Gastrocnemius medialis (tissue), 4 donors: ENCODE data around the gene RAD51B. TPM values are rescaled to one million over a fixed set of nuclear protein-coding genes. Genes with fewer than 3 reads are reported as not detected.
A peak's percentile ranks its signal among the peaks of the same experiment; 100 is the strongest.

Experiments
- ATAC-seq, 2 donors: fragments of 150-250 bp; one replicate each; pipeline ENCODE4 v1.9.1; 2016
- DNase-seq, 2 donors: peaks; one replicate each; pipeline ENCODE4 v3.0.0-alpha.2; 2019
- H3K27ac ChIP-seq, 4 donors: fragments of 200-600 bp; sonication (generic); 1 replicate in 1 of 4; 2 replicates in 3 of 4; pipeline ENCODE4 v1.5.1; 2016 to 2018; ENCODE audit warnings: mild to moderate bottlenecking in 2 of 4, moderate library complexity in 1 of 4
- H3K27me3 ChIP-seq, 3 donors: fragments of 200-600 bp; sonication (generic) in 2 of 3; 1 replicate in 1 of 3; 2 replicates in 2 of 3; pipeline versions ENCODE4 v1.5.1 to v1.6.0; 2016 to 2019; ENCODE audit warnings: mild to moderate bottlenecking in 1 of 3, moderate library complexity in 1 of 3
- H3K36me3 ChIP-seq, 2 donors: fragments of 200-600 bp; sonication (generic) in 1 of 2; one replicate each; pipeline ENCODE4 v1.5.1; 2017 to 2018
- H3K4me1 ChIP-seq, 2 donors: fragments of 200-600 bp; sonication (generic) in 1 of 2; one replicate each; pipeline ENCODE4 v1.5.1; 2016 to 2017; ENCODE audit warnings: mild to moderate bottlenecking in 2 of 2
- H3K4me3 ChIP-seq, 4 donors: fragments of 200-600 bp; sonication (generic) in 3 of 4; 1 replicate in 1 of 4; 2 replicates in 3 of 4; pipeline ENCODE4 v1.5.1; 2016 to 2019; ENCODE audit warnings: mild to moderate bottlenecking in 2 of 4
- H3K9me3 ChIP-seq, 3 donors: fragments of 200-600 bp; sonication (generic) in 2 of 3; 1 replicate in 1 of 3; 2 replicates in 2 of 3; pipeline ENCODE4 v1.5.1; 2016 to 2019
- POLR2A ChIP-seq, 2 donors: fragments of 450-650 bp; IDR thresholded peaks; one replicate each; pipeline ENCODE4 v1.6.1; 2017; ENCODE audit warnings: antibody characterized with exemption in 2 of 2, mild to moderate bottlenecking in 2 of 2, moderate library complexity in 2 of 2
- in situ Hi-C, 4 donors: fragments of 200-750 bp; cut with MboI; loops; one replicate each; pipeline versions ENCODE4 v1.15.0 to v1.8.0; 2017; ENCODE audit warnings: low sequenced_read_pairs in 4 of 4
- intact Hi-C: fragments of 100-400 bp; cut with DNase I; formaldehyde crosslinking; loops from one replicate; pipeline ENCODE4 v1.15.1; 2023; ENCODE audit warnings: low total_unique reads
- total RNA-seq, 4 donors: library from RNA; depleted of rRNA; stranded (reverse); fragments of >200 nt; gene quantifications; one replicate each; pipeline versions ENCODE4 v1.1.0 to v1.2.3, GENCODE V29; 2016
- TF ChIP-seq, protein P1 (sequence below), 5 experiments: fragments of 450-650 bp in 3 of 5; fragments of 200-600 bp in 2 of 5; sonication (generic) in 2 of 5; IDR thresholded peaks in 4 of 5; conservative IDR thresholded peaks in 1 of 5; 1 replicate in 4 of 5; 2 replicates in 1 of 5; pipeline ENCODE4 v1.5.1; 2016 to 2019; ENCODE audit warnings: antibody characterized with exemption in 5 of 5, mild to moderate bottlenecking in 3 of 5, moderate library complexity in 3 of 5

RAD51B gene
- total RNA-seq, 4 donors from 2014 or later, result 1.6 to 3.3 (median 2.4) TPM

DNA sequence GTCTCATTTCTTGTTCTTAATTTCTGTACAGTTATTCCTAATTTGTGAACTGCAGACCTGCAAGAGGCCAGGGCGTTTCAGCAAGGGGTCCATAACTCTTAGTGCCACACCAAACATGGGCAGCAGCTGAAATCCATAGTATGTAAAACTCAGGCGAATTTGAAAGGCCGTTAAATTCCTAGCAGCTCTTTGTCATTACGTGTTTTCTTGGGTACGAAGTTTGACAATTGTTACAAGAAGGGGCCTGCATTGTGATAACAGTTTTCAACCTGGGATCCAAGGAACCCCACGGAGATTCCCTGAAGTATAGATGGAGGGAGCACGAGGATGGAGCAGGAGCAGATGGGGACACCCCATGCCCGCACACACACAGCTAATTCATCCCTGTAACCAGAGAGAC, 685.3 kb downstream of the RAD51B start:
- intact Hi-C loops (no loop called here), in situ Hi-C loops (loop anchor here in 1 of 4 donors (25.0 kb wide), 1 partner anchor 568 kb away; no protein-coding TSS in a partner anchor)
- Histone ChIP-seq H3K4me1 (peaks cover 9 to 11% of the 10 kb centered on the region in 2 donors), H3K27ac (no peak overlapping the region), H3K27me3 (no peaks in the 10 kb centered on the region), H3K9me3 (no peaks in the 10 kb centered on the region), H3K36me3 (no peaks in the 10 kb centered on the region), H3K4me3 (no peak overlapping the region)
- no peak for DNase-seq
- ATAC-seq, result no peak
- TF ChIP-seq, protein P1, sequence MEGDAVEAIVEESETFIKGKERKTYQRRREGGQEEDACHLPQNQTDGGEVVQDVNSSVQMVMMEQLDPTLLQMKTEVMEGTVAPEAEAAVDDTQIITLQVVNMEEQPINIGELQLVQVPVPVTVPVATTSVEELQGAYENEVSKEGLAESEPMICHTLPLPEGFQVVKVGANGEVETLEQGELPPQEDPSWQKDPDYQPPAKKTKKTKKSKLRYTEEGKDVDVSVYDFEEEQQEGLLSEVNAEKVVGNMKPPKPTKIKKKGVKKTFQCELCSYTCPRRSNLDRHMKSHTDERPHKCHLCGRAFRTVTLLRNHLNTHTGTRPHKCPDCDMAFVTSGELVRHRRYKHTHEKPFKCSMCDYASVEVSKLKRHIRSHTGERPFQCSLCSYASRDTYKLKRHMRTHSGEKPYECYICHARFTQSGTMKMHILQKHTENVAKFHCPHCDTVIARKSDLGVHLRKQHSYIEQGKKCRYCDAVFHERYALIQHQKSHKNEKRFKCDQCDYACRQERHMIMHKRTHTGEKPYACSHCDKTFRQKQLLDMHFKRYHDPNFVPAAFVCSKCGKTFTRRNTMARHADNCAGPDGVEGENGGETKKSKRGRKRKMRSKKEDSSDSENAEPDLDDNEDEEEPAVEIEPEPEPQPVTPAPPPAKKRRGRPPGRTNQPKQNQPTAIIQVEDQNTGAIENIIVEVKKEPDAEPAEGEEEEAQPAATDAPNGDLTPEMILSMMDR (IDR thresholded peaks at IDR 0.05 in 4 of 5, conservative IDR thresholded peaks at IDR 0.05 in 1 of 5), result no peak
- TF ChIP-seq POLR2A (IDR thresholded peaks at IDR 0.05), result no peak

DNA sequence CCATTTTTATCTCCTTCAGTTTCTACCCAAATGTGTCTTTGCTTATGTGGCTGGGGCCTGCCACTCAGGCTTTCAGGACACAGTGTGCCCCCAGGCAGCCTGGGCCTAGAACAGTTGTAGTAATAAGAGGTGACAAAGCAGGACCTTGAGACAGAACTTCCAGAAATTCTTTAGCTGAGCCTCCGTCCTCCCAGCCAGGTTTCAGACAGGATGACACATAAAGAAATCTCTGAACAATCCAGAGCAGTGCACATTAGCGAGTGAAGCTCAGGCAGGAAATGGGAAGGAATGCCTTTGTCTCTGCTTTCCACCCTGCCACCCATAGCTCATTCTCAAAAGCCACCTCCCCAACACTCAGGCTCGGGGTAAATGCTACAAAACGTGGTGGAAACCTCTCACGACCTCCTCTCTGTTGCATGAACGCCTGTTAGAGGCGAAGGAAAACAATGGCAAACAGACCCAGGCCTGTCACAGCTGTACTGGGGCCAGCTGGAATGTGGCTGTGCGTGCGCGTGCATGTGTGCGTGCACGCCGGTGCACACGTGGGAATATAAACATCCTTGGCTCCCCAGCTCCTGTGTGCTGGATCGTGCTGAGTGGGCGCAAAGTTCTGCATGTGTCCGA, 686.6 kb downstream of the RAD51B start:
- peak in 1 of 2 donors; percentile 27 for ATAC-seq
- H3K4me3 ChIP-seq, result no peak overlapping the region
- no peaks in the 10 kb centered on the region for H3K36me3 ChIP-seq
- no peaks in the 10 kb centered on the region for H3K9me3 ChIP-seq
- H3K27me3 ChIP-seq, result no peaks in the 10 kb centered on the region
- H3K27ac ChIP-seq, result no peak overlapping the region
- in situ Hi-C loops (loop anchor here in 1 of 4 donors (25.0 kb wide), 1 partner anchor 569 kb away; no protein-coding TSS in a partner anchor), intact Hi-C loops (no loop called here)
- no peak for DNase-seq
- H3K4me1 ChIP-seq, result peaks cover 14 to 15% of the 10 kb centered on the region in 2 donors
- TF ChIP-seq, protein P1 (IDR thresholded peaks at IDR 0.05 in 4 of 5, conservative IDR thresholded peaks at IDR 0.05 in 1 of 5), result no peak
- TF ChIP-seq POLR2A (IDR thresholded peaks at IDR 0.05), result no peak

DNA sequence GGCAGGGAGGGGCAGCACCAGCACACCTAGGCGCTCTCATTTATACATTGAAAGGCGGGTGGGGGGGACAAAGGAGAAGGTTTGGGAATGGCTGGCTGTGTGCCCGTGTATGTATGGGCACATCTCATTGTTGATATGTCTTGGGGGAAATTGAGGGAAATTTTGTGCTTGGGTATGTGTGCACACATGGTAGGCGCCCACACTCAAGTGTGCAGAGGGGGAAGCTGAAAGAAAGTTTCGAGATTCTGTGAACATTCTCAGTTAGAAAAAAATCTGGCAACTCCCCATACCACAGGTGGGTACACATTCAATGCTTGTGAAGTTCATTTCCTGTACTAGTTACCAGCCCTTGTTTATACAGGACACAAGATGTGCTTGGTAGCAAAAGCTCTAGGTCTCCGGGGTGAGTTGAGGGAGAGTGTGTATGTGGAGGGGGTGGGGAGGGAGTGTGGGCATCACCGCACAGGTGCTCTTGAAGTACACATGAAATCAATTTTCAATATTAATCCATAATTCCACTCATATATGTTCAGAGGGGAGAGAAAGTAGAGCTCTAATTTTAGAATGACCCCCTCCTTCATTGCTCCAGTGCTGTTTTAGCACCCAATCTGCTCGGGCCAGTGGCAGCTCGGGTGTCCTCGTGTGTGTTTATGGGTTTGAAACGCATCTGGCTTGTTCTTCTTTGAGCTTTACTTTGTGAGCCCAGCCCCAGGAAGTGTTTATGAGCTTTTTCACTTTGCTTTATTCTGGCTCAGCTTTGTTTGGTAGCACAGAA, 687.3 kb downstream of the RAD51B start:
- intact Hi-C loops, result no loop called here
- Histone ChIP-seq H3K9me3 (no peaks in the 10 kb centered on the region), H3K36me3 (no peaks in the 10 kb centered on the region), H3K27ac (no peak overlapping the region), H3K4me3 (no peak overlapping the region), H3K4me1 (peaks cover 14 to 15% of the 10 kb centered on the region in 2 donors), H3K27me3 (no peaks in the 10 kb centered on the region)
- no peak for DNase-seq
- in situ Hi-C loops, result loop anchor here in 1 of 4 donors (25.0 kb wide), 1 partner anchor 570 kb away; no protein-coding TSS in a partner anchor
- TF ChIP-seq POLR2A (IDR thresholded peaks at IDR 0.05), result no peak
- TF ChIP-seq, protein P1 (IDR thresholded peaks at IDR 0.05 in 4 of 5, conservative IDR thresholded peaks at IDR 0.05 in 1 of 5), result no peak
- ATAC-seq, result no peak

DNA sequence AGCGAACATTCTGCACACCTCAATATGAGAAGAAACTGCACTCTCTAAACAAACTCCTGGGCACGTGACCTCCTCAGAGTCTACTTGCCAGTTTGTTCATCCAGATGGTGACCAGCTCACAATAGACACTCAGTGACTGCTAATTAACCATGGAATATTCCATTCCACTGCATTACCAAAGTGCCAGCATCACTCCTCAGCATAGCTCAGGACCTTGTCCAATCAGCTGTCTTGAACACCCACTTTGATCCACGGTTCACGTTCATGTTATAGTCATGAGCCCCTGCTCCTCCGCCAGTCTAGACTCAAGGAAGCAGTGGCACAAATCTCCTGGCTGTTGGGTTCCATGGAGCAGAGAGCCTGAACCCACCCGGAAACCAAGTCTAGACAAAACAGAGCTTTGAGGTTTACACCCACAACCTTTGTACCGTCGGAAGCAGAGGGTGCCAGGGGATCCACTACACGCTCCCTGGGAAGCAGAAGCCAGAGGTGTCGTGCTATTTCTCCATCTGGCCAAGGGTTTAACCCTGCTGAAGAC, 688.0 kb downstream of the RAD51B start:
- no peaks in the 10 kb centered on the region for H3K27me3 ChIP-seq
- H3K4me1 ChIP-seq, result peaks cover 14 to 15% of the 10 kb centered on the region in 2 donors
- in situ Hi-C loops (loop anchor here in 1 of 4 donors (25.0 kb wide), 1 partner anchor 570 kb away; no protein-coding TSS in a partner anchor), intact Hi-C loops (no loop called here)
- ATAC-seq (no peak), DNase-seq (no peak)
- H3K36me3 ChIP-seq, result no peaks in the 10 kb centered on the region
- H3K4me3 ChIP-seq, result no peak overlapping the region
- no peaks in the 10 kb centered on the region for H3K9me3 ChIP-seq
- no peak for TF ChIP-seq POLR2A (IDR thresholded peaks at IDR 0.05)
- TF ChIP-seq, protein P1 (IDR thresholded peaks at IDR 0.05 in 4 of 5, conservative IDR thresholded peaks at IDR 0.05 in 1 of 5), result no peak
- H3K27ac ChIP-seq, result no peak overlapping the region
